ENCODE data around the gene FXYD1. TPM values are rescaled to one million over a fixed set of nuclear protein-coding genes. Genes with fewer than 3 reads are reported as not detected.
A peak's percentile ranks its signal among the peaks of the same experiment; 100 is the strongest.

The FXYD1 gene
- polyA plus RNA-seq (2013, experiment 1 of 4): 4.2 TPM
- 4.9 TPM for polyA plus RNA-seq (2013, experiment 2 of 4)
- polyA plus RNA-seq (2013, experiment 3 of 4): 2.2 TPM
- 7.2 TPM for polyA plus RNA-seq (2013, experiment 4 of 4)

DNA sequence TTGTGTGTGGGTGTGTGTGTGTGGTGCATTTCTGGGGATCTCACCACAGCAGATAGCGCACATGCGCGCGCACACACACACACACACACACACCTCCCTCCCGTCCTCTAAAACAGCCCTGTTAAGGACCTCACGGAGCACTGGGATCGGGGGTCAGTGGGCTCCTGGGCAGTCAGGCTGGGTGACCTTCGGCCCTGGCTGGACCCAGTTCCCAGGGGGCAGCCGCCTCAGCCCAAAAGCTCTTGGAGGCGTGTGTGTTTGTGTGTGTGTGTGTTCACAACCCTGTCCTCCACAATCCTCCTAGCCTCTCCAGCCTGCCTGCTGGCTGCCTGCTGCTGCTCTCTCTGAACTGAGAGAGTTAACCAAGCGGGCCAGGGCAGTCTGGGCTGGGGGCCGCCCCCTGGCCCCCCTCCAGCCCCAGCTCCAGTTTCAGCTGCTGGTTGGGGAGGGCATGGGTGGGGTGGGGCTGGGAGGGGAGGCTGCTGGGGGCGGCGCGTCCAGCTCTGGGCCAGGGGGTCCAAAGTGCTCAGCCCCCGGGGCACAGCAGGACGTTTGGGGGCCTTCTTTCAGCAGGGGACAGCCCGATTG, at the start of gene FXYD1:
Gene FXYD1, plus strand, starts transcription at position 520 of the 588 bp plus-strand sequence. CDS start 1,256 bp downstream, outside the sequence.
- Histone ChIP-seq H3K27ac (ENCODE audit: insufficient read depth, low read depth, low read length, poor library complexity, severe bottlenecking) (peak within 1 kb of the TSS; percentile 81), H3K4me3 (ENCODE audit: insufficient read depth, low read depth, low read length) (no peak within 1 kb of the TSS), H3K36me3 (ENCODE audit: control insufficient read depth, insufficient read depth, low read length) (no peaks in the 10 kb centered on the region), H3K9me3 (ENCODE audit: control insufficient read depth, low read length) (no peaks in the 10 kb centered on the region), H3K4me1 (ENCODE audit: control insufficient read depth, insufficient read depth, low read length) (peaks cover 59% of the 10 kb centered on the region), H3K27me3 (ENCODE audit: control insufficient read depth, insufficient read depth, low read length, poor library complexity, severe bottlenecking) (peaks cover 19% of the 10 kb centered on the region)
- WGBS, 2 experiments: 71 to 72% methylated on average over 18 of the region's 18 CpGs

DNA sequence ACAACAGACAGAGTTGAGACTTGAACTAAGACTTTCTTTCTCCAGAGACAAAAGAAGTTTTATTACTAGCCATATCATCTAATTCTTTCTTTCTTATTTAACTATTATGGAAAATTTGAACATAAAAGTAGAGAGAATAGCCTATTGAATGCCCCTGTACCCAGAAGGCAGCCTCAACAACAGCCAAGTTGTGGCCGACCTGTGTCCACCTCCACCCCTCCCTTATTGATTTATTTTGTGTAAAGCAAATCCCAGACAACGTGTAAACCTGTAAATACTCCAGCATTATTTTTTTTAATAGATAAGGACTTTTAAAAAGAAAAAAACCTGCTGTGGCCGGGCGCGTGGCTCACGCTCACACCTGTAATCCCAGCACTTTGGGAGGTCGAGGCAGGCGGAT, 49.1 kb upstream of the FXYD1 start:
- Histone ChIP-seq H3K4me3 (ENCODE audit: insufficient read depth, low read depth, low read length) (no peak overlapping the region), H3K4me1 (ENCODE audit: control insufficient read depth, insufficient read depth, low read length) (no peaks in the 10 kb centered on the region), H3K9me3 (ENCODE audit: control insufficient read depth, low read length) (no peaks in the 10 kb centered on the region), H3K27ac (ENCODE audit: insufficient read depth, low read depth, low read length, poor library complexity, severe bottlenecking) (no peak overlapping the region), H3K36me3 (ENCODE audit: control insufficient read depth, insufficient read depth, low read length) (no peaks in the 10 kb centered on the region), H3K27me3 (ENCODE audit: control insufficient read depth, insufficient read depth, low read length, poor library complexity, severe bottlenecking) (peaks cover 4% of the 10 kb centered on the region)
- WGBS, 2 experiments: 91 to 93% methylated on average over 6 to 7 of the region's 8 CpGs

DNA sequence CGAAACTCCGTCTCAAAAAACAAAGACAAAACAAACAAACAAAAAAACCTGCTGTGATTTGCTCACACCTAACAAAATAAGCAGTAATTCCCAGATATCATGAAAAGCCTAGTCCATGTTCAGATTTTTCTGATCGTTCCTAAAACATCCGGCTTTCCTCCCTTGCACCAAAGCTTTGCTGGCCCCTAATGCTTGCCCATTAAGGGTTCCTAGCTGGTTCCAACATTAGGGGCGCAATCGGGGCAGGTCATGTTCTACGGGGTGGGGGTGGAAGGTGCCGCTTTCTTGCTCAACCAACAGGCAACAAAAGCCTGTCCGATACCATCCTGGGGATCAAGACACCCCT, 48.5 kb upstream of the FXYD1 start:
- Histone ChIP-seq H3K4me1 (ENCODE audit: control insufficient read depth, insufficient read depth, low read length) (no peaks in the 10 kb centered on the region), H3K36me3 (ENCODE audit: control insufficient read depth, insufficient read depth, low read length) (no peaks in the 10 kb centered on the region), H3K27me3 (ENCODE audit: control insufficient read depth, insufficient read depth, low read length, poor library complexity, severe bottlenecking) (peaks cover 4% of the 10 kb centered on the region), H3K27ac (ENCODE audit: insufficient read depth, low read depth, low read length, poor library complexity, severe bottlenecking) (no peak overlapping the region), H3K9me3 (ENCODE audit: control insufficient read depth, low read length) (no peaks in the 10 kb centered on the region), H3K4me3 (ENCODE audit: insufficient read depth, low read depth, low read length) (no peak overlapping the region)
- 80 to 85% methylated on average over 9 of the region's 9 CpGs for whole genome bisulfite sequencing, 2 experiments

DNA sequence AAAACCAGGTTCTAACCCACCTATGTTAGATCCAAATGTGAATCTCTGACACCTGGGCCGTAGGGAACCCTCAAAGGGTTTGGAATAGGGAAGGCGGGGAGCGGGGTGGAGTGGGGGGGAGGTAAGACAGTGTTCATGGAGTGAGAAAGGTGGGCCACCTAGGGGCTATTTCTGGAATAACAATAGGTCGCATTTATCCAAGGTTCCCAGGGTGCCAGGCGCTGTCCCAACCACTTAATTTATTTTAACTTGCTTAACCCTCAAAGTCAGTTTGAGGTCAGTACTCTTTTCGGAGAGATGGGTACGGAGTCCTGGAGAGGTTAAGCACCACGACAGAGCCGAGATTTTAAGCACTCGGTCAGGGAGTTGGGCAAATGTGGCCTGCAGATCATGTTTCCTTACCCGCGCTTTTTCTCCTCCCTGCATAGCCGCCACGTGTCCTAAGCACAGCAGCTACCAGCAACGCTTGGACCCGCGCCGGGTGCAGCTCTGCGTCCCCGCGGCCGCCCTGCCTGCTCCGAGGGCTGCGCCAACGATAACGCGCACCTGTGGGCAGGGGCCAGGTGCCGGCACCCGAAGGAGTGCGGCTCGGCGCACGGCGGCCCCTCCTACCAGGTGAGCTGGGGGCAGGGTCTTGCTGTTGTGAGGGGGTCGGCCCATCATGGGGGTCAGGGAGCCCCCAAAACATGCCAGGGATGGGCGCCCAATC, 48.0 kb upstream of the FXYD1 start:
- Histone ChIP-seq H3K4me1 (ENCODE audit: control insufficient read depth, insufficient read depth, low read length) (no peaks in the 10 kb centered on the region), H3K4me3 (ENCODE audit: insufficient read depth, low read depth, low read length) (no peak overlapping the region), H3K36me3 (ENCODE audit: control insufficient read depth, insufficient read depth, low read length) (no peaks in the 10 kb centered on the region), H3K27ac (ENCODE audit: insufficient read depth, low read depth, low read length, poor library complexity, severe bottlenecking) (no peak overlapping the region), H3K27me3 (ENCODE audit: control insufficient read depth, insufficient read depth, low read length, poor library complexity, severe bottlenecking) (peaks cover 4% of the 10 kb centered on the region), H3K9me3 (ENCODE audit: control insufficient read depth, low read length) (no peaks in the 10 kb centered on the region)
- 44 to 47% methylated on average over 36 of the region's 36 CpGs for whole genome bisulfite sequencing, 2 experiments

GRCh38 chr19:35093430-35093829, 45.2 kb upstream of the FXYD1 start:
- H3K27ac ChIP-seq (ENCODE audit: insufficient read depth, low read depth, low read length, poor library complexity, severe bottlenecking): no peak overlapping the region
- no peak overlapping the region for H3K4me3 ChIP-seq (ENCODE audit: insufficient read depth, low read depth, low read length)
- no peaks in the 10 kb centered on the region for H3K9me3 ChIP-seq (ENCODE audit: control insufficient read depth, low read length)
- peaks cover 4% of the 10 kb centered on the region for H3K27me3 ChIP-seq (ENCODE audit: control insufficient read depth, insufficient read depth, low read length, poor library complexity, severe bottlenecking)
- H3K36me3 ChIP-seq (ENCODE audit: control insufficient read depth, insufficient read depth, low read length): no peaks in the 10 kb centered on the region
- H3K4me1 ChIP-seq (ENCODE audit: control insufficient read depth, insufficient read depth, low read length): no peaks in the 10 kb centered on the region
- 95 to 96% methylated on average over 5 of the region's 5 CpGs for WGBS, 2 experiments

DNA sequence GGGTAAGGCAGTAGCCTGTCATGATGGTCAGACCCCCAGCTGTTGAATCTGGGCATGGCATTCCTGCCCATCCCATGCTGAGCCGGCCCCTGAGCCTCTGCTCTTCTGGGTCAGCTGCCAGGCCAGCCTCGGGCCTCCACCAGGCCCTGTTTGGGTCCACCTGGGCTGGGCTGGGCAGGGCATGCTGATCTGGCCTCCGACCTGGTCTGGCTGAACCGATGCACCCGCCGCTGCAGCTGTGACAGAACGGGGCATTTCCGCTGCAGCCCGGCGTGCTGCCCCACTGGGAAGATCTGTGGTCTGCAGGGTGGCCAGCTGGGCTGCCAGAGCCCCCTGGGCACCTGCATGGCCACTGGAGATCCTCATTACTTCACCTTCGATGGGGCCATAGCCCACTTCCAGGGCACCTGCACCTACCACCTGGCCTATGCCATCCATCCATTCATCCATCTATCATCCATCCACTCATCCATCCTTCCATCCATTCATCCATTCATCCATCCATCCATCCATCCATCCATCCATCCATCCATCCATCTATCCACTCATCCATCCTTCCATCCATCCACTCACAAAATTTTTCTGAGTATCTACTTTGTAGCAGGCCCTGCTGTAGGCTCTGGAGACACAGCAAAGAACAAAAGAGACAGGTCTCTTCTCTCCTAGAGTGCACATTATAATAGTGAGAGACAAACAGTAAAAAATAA, 44.5 kb upstream of the FXYD1 start:
- no peak overlapping the region for H3K4me3 ChIP-seq (ENCODE audit: insufficient read depth, low read depth, low read length)
- H3K27ac ChIP-seq (ENCODE audit: insufficient read depth, low read depth, low read length, poor library complexity, severe bottlenecking): no peak overlapping the region
- H3K27me3 ChIP-seq (ENCODE audit: control insufficient read depth, insufficient read depth, low read length, poor library complexity, severe bottlenecking): peaks cover 4% of the 10 kb centered on the region
- no peaks in the 10 kb centered on the region for H3K9me3 ChIP-seq (ENCODE audit: control insufficient read depth, low read length)
- H3K4me1 ChIP-seq (ENCODE audit: control insufficient read depth, insufficient read depth, low read length): no peaks in the 10 kb centered on the region
- WGBS, 2 experiments: 93% methylated on average over 11 of the region's 11 CpGs
- H3K36me3 ChIP-seq (ENCODE audit: control insufficient read depth, insufficient read depth, low read length): no peaks in the 10 kb centered on the region

DNA sequence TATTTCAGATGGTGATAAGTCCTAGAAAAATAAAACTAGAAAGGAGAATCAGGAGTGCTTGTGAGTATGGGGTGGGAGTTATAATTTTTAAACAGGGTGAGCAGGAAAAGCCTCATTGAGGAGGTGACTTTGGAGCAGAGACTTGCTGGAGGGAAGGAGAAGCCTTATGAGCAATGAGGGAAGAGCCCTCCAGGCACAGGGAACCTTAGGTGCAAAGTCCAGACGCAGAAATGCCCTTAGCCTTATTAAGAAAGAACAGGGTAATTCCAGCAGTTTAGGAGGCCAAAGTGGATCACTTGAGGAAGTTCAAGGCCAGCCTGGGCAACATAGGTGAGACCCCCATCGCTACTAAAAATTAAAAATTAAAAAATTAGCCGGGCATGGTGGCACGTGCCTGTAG, 44.0 kb upstream of the FXYD1 start:
- 94 to 96% methylated on average over 4 of the region's 4 CpGs for WGBS, 2 experiments
- H3K27ac ChIP-seq (ENCODE audit: insufficient read depth, low read depth, low read length, poor library complexity, severe bottlenecking): no peak overlapping the region

DNA sequence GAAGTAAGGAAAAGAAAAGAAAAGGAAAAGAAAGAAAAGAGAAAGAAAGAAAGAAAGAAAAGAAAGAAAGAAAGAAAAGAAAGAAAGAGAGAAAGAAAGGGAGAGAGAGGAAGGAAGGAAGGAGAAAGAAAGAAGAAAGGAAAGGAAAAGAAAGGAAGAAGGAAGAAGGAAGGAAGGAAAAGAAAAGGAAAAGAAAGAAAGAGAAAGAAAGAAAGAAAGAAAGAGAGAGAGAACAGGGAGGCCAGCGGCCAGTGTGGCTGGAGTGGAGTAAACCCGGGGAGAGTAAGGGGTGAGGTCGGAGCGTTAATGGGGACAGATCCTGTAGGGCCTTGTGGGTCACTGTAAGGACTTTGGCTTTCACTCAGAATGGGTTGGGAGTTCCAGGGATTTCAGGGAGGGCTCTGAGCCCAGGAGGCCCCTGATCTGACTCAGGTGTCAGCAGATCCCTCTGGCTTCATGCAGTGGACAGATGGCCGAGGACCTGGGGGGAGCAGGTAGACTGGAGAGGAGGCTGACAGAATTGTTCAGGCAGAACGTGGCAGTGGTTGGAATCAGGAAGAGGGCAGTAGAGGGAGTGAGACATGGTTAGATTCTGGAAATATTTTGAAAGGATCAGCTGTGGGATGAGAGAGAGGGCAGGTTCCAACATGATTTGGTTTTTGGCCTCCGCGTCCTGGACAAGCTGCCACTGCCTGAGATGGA, 42.8 kb upstream of the FXYD1 start:
- WGBS, 2 experiments: 83 to 85% methylated on average over 8 of the region's 8 CpGs

More for the DNA sequence above, 44.0 kb upstream of the FXYD1 start:
- H3K9me3 ChIP-seq (ENCODE audit: control insufficient read depth, low read length): no peaks in the 10 kb centered on the region
- peaks cover 4% of the 10 kb centered on the region for H3K27me3 ChIP-seq (ENCODE audit: control insufficient read depth, insufficient read depth, low read length, poor library complexity, severe bottlenecking)
- no peaks in the 10 kb centered on the region for H3K36me3 ChIP-seq (ENCODE audit: control insufficient read depth, insufficient read depth, low read length)
- no peaks in the 10 kb centered on the region for H3K4me1 ChIP-seq (ENCODE audit: control insufficient read depth, insufficient read depth, low read length)
- H3K4me3 ChIP-seq (ENCODE audit: insufficient read depth, low read depth, low read length): no peak overlapping the region

DNA sequence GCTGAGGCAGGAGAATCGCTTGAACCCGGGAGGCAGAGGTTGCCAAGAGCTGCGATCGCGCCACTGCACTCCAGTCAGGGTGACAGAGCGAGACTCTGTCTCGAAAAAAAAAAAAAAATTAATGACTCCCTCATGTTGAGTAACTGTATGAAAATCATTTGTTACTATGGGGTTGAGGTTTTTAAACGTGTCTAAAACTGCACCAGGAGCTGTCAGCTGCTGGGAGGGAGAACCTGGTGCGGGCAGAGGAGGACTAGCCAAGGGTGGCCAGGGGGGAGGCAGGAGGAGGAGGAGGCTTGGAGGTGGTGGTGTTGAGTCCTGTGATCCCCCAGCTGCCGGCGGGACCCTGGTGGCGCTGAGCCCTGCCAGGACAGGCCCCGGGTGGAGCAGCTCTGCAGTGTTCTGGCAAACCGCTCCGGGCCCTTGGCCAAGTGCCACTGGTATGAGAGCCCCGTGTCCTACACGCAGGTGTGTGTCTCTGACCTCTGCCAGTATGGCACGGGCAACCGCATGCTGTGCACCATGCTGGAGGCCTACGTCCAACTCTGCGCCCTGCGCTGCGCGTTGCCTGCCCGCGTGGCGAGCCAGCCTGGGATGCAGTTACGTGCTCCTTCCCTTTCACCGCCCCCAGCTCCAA, 40.1 kb upstream of the FXYD1 start:
- Histone ChIP-seq H3K27me3 (ENCODE audit: control insufficient read depth, insufficient read depth, low read length, poor library complexity, severe bottlenecking) (no peaks in the 10 kb centered on the region), H3K36me3 (ENCODE audit: control insufficient read depth, insufficient read depth, low read length) (no peaks in the 10 kb centered on the region), H3K9me3 (ENCODE audit: control insufficient read depth, low read length) (no peaks in the 10 kb centered on the region), H3K4me1 (ENCODE audit: control insufficient read depth, insufficient read depth, low read length) (no peaks in the 10 kb centered on the region), H3K4me3 (ENCODE audit: insufficient read depth, low read depth, low read length) (no peak overlapping the region), H3K27ac (ENCODE audit: insufficient read depth, low read depth, low read length, poor library complexity, severe bottlenecking) (no peak overlapping the region)
- 92 to 93% methylated on average over 29 of the region's 29 CpGs for WGBS, 2 experiments

More for the DNA sequence above, 42.8 kb upstream of the FXYD1 start:
- Histone ChIP-seq H3K36me3 (ENCODE audit: control insufficient read depth, insufficient read depth, low read length) (no peaks in the 10 kb centered on the region), H3K4me1 (ENCODE audit: control insufficient read depth, insufficient read depth, low read length) (no peaks in the 10 kb centered on the region), H3K27me3 (ENCODE audit: control insufficient read depth, insufficient read depth, low read length, poor library complexity, severe bottlenecking) (peaks cover 4% of the 10 kb centered on the region), H3K4me3 (ENCODE audit: insufficient read depth, low read depth, low read length) (no peak overlapping the region), H3K9me3 (ENCODE audit: control insufficient read depth, low read length) (no peaks in the 10 kb centered on the region), H3K27ac (ENCODE audit: insufficient read depth, low read depth, low read length, poor library complexity, severe bottlenecking) (no peak overlapping the region)

Measured in ectodermal cell (in vitro differentiated cells).